ENCODE data around the gene KLHL40. TPM values are rescaled to one million over a fixed set of nuclear protein-coding genes. Genes with fewer than 3 reads are reported as not detected.
A peak's percentile ranks its signal among the peaks of the same experiment; 100 is the strongest.

Gene KLHL40
- total and polyA plus RNA-seq, 9 of the 15 experiments (the other 6 are each of a cell fraction or from before 2014, with no cell fraction given): not detected

GRCh38 chr3:42694366-42694765, 9.0 kb downstream of the KLHL40 start:
- Histone ChIP-seq H3K27me3 (ENCODE audit: control insufficient read depth in 2 of 2, insufficient read depth in 2 of 2, low read length in 2 of 2) (peaks cover 9 to 65% of the 10 kb centered on the region in 2 experiments), H3K79me2 (ENCODE audit: control insufficient read depth, insufficient read depth, low read length) (no peaks in the 10 kb centered on the region), H3K4me1 (replicated peaks in 1 of 2; ENCODE audit: control insufficient read depth in 2 of 2, insufficient read depth in 2 of 2, low read length in 2 of 2) (peaks cover 0 to 5% of the 10 kb centered on the region in 2 experiments; a peak in 1 of 5 replicates), H3K36me3 (ENCODE audit: control insufficient read depth, insufficient read depth, low read length) (no peaks in the 10 kb centered on the region), H3K9me3 (replicated peaks; ENCODE audit: control insufficient read depth, insufficient read depth, low read depth, low read length) (no peaks in the 10 kb centered on the region), H3K27ac (ENCODE audit: extremely low read depth, low read depth, low read length) (no peak overlapping the region), H3K9me1 (ENCODE audit: control insufficient read depth, insufficient read depth, low read length) (no peaks in the 10 kb centered on the region), H3K4me2 (ENCODE audit: insufficient read depth, low read length) (no peak overlapping the region), H4K20me1 (replicated peaks; ENCODE audit: control insufficient read depth, insufficient read depth, low read length) (peaks cover 25% of the 10 kb centered on the region), H2AFZ (ENCODE audit: low read depth, low read length) (no peak overlapping the region), H3K9ac (ENCODE audit: insufficient read depth in 1 of 2, low read depth in 2 of 2, low read length in 2 of 2) (no peak overlapping the region), H3K4me3 (no peak overlapping the region)
- ChIA-PET POLR2A (interaction anchor here (0.8 to 1.2 kb wide), 3 partner anchors 19 to 401 kb away, joined by 3 to 4 read pairs (median 3); no protein-coding TSS in a partner anchor), CTCF (ENCODE audit: low intra/inter-chr PET ratio) (no interaction called here)
- BruUV-seq (replicated peaks): no TSS peak
- peak in 1 of 4 experiments; percentile 6 for DNase-seq (ENCODE audit: extremely low read depth in 1 of 4, low spot score in 3 of 4)
- no peak for FAIRE-seq
- in situ Hi-C loops (cut with MboI): no loop called here
- ATAC-seq: no peak
- TF ChIP-seq, protein P1, sequence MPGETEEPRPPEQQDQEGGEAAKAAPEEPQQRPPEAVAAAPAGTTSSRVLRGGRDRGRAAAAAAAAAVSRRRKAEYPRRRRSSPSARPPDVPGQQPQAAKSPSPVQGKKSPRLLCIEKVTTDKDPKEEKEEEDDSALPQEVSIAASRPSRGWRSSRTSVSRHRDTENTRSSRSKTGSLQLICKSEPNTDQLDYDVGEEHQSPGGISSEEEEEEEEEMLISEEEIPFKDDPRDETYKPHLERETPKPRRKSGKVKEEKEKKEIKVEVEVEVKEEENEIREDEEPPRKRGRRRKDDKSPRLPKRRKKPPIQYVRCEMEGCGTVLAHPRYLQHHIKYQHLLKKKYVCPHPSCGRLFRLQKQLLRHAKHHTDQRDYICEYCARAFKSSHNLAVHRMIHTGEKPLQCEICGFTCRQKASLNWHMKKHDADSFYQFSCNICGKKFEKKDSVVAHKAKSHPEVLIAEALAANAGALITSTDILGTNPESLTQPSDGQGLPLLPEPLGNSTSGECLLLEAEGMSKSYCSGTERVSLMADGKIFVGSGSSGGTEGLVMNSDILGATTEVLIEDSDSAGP (CRISPR knock-in tag; IDR thresholded peaks at IDR 0.05): no peak
- no peak for TF ChIP-seq CSDE1 (IDR thresholded peaks at IDR 0.05)
- no peak for TF ChIP-seq NR3C1 (CRISPR knock-in tag; IDR thresholded peaks at IDR 0.05)
- TF ChIP-seq ILF3 (IDR thresholded peaks at IDR 0.05; ENCODE audit: borderline replicate concordance): no peak
- no peak for TF ChIP-seq TEAD1 (CRISPR knock-in tag; IDR thresholded peaks at IDR 0.05)
- TF ChIP-seq CBX2 (IDR thresholded peaks at IDR 0.05; ENCODE audit: insufficient read depth, low read length, poor library complexity, severe bottlenecking): no peak
- no peak for TF ChIP-seq ARNT (IDR thresholded peaks at IDR 0.05)
- no peak for TF ChIP-seq SRSF7 (optimal IDR thresholded peaks at IDR 0.05; ENCODE audit: low read depth, low read length)
- TF ChIP-seq PML (IDR thresholded peaks at IDR 0.05; ENCODE audit: low read length): no peak
- TF ChIP-seq ZNF77 (CRISPR knock-in tag; IDR thresholded peaks at IDR 0.05): no peak
- TF ChIP-seq ZNF174 (CRISPR knock-in tag; IDR thresholded peaks at IDR 0.05): no peak
- TF ChIP-seq ZNF384 (IDR thresholded peaks at IDR 0.05; ENCODE audit: low read depth, low read length): no peak
- TF ChIP-seq MEF2D (tag; conservative IDR thresholded peaks at IDR 0.05; ENCODE audit: low read depth): no peak
- TF ChIP-seq JUN (IDR thresholded peaks at IDR 0.05; ENCODE audit: borderline replicate concordance, low read depth, low read length): no peak
- TF ChIP-seq JUN (CRISPR knock-in tag; IDR thresholded peaks at IDR 0.05; ENCODE audit: borderline replicate concordance): no peak
- TF ChIP-seq RUNX1 (IDR thresholded peaks at IDR 0.05; ENCODE audit: low read depth): no peak
- TF ChIP-seq GATA2 (CRISPR knock-in tag; IDR thresholded peaks at IDR 0.05): no peak
- no peak for TF ChIP-seq ZBTB7A (IDR thresholded peaks at IDR 0.05; ENCODE audit: borderline replicate concordance, control insufficient read depth, low read depth, low read length)
- TF ChIP-seq FOXK2 (conservative IDR thresholded peaks at IDR 0.05 in 1 of 2, IDR thresholded peaks at IDR 0.05 in 1 of 2; ENCODE audit: low read depth in 2 of 2): no peak
- TF ChIP-seq TRIM28 (IDR thresholded peaks at IDR 0.05): no peak
- no peak for TF ChIP-seq TOE1 (IDR thresholded peaks at IDR 0.05; ENCODE audit: borderline replicate concordance)
- no peak for TF ChIP-seq TOE1 (CRISPR knock-in tag; IDR thresholded peaks at IDR 0.05; ENCODE audit: borderline replicate concordance, low read depth)
- intact Hi-C loops (cut with micrococcal nuclease): no loop called here
